H54 (cell line): ENCODE results near the gene FCN3.

Experiments
- DNase-seq: peaks from one replicate; pipeline ENCODE4 v3.0.0; 2011; ENCODE audit warnings: low spot score, mixed read lengths; ENCODE audit not compliant: insufficient read length
- FAIRE-seq: peaks from 3 replicates; lab custom pipeline; 2011; peaks lifted over from hg19 to GRCh38; lab: Jason Lieb, UNC
- POLR2A ChIP-seq: IDR thresholded peaks from 2 replicates; pipeline ENCODE4 v1.6.1; 2011; ENCODE audit warnings: low read depth, mild to moderate bottlenecking, low read length

The FCN3 gene

GRCh38 chr1:27405074-27405473 is 30.4 kb upstream of the FCN3 start:
- DNase-seq (no peak), FAIRE-seq (no peak)
- no peak for TF ChIP-seq POLR2A

- FAIRE-seq (no peak), DNase-seq (no peak)
- TF ChIP-seq POLR2A, result no peak
Observed at GRCh38 chr1:27403931-27404330, 29.3 kb upstream of the FCN3 start.

DNA sequence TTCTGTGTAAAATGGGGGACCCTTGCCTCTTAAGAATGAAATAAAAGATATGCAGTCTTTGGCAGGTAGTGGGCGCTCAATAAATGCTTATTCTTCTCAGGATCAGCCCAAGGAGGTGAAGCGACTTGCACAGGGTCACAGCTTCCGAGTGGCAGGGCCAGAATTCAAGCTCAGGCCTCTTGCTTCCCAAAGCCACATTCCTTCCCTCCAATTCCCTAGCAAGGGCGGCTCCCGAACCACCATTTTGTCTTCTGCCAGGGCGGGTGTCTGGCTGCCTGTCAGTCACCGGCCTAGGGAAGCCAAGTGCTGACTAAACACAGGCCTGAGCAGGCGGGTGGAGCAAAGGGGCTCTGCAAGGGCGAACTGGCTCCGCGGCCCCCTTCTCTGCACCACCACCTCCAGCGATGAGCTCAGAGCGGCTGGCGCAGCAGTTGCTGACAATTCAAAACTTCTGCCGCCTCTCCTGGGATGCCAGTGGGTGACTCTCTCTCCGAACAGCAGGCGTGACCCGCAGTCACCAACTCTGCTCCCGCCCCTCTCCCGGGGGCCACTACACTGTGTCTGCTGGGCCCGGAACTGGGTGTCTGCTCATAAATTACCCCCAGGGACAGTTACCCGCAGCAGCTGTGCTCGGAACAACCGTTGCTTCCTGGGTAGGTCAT is 28.6 kb upstream of the FCN3 start:
- FAIRE-seq, result no peak
- DNase-seq, result no peak
- no peak for TF ChIP-seq POLR2A

DNA sequence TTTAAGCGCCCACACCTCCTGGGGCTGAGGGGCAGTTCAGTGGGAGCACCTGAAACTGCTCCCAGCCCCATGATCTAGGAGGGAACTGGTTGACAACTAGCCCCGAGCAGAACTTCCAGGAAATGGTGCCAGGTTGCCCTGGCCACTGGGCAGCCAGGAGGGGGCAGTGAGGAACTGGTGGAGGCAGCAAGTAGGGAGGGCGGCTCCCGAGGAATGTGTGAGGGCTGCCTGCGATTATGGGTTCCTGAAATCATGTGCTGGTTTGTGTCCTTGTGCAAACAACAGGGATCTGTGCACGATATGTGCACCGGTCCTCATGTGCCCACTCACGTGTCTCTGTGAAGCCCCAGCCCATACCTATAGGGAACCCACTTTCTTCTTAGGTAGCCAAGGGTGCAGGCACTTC is 27.7 kb upstream of the FCN3 start:
- FAIRE-seq, result no peak

GRCh38 chr1:27400963-27401341 is 26.3 kb upstream of the FCN3 start:
- no peak for DNase-seq
- FAIRE-seq, result no peak
- no peak for TF ChIP-seq POLR2A

More for the DNA sequence above, 27.7 kb upstream of the FCN3 start:
- DNase-seq, result no peak
- TF ChIP-seq POLR2A, result no peak

GRCh38 chr1:27400082-27400962 is 25.7 kb upstream of the FCN3 start:
- no peak for DNase-seq
- no peak for TF ChIP-seq POLR2A
- no peak for FAIRE-seq

GRCh38 chr1:27399251-27400025 is 24.8 kb upstream of the FCN3 start:
- DNase-seq, result no peak
- no peak for FAIRE-seq
- no peak for TF ChIP-seq POLR2A

GRCh38 chr1:27398405-27399149 is 24.0 kb upstream of the FCN3 start:
- FAIRE-seq (no peak), DNase-seq (no peak)
- TF ChIP-seq POLR2A, result no peak

DNA sequence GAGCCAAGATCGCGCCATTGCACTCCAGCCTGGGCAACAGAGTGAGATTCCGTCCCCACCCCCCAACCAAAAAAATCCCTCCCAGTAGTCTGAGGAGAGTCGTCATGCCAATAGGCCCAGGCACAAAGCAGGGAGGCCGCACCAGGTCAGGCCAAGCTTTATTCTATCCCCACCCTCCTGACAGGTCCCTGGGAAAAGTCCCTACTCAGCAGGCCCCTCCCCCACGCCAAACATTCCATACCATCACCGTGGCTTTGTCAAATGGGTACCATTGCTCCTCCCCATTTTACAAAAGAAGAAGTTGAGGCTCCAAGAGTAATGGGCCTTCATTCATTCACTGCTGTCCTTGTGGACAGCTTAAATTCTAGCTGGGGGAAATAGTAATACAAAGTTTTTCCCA is 23.1 kb upstream of the FCN3 start:
- no peak for FAIRE-seq
- no peak for DNase-seq
- TF ChIP-seq POLR2A, result no peak

GRCh38 chr1:27397110-27397509 is 22.5 kb upstream of the FCN3 start:
- no peak for FAIRE-seq
- DNase-seq, result no peak
- no peak for TF ChIP-seq POLR2A

DNA sequence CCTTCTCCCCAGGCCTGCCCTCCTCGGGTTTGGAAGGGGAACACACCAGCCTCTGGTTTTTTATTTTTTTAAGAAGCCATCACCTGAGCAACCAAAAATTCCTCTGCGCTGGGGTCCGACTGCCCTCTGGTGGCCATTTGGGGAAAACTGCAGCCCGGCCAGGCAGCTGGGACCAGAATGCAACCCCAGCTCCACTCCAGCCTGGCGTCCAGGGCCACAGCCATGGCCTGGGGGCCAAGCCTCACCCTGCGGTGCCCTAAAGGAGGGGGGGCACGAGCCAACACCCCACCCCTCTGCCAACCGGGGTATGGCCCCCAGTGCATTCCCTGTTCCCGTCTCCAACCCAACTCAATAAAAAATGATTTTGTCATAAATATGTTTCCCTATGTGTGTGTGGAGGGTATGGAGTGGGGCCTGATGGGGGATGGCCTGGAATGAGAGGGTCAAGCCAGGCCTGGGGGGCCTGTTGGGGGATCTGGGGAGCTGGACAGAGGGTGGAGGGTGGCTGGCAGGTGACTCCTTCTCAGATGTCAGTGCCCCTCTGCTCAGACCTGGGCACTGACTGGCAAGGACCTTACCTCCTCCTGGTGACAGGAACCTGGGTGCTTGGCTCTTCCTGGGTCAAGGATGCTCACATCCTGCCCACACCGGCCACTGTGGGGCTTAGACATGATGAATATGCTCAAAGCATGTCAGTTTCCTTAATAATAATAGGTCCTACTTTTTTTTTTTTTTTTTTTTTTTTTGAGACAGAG is 21.0 kb upstream of the FCN3 start:
- FAIRE-seq, result no peak
- no peak for TF ChIP-seq POLR2A
- peak; percentile 63 for DNase-seq

- DNase-seq, result no peak
- no peak for TF ChIP-seq POLR2A
- FAIRE-seq, result no peak
Observed at GRCh38 chr1:27394925-27395324, 20.3 kb upstream of the FCN3 start.

GRCh38 chr1:27394282-27394658 is 19.6 kb upstream of the FCN3 start:
- FAIRE-seq (no peak), DNase-seq (no peak)
- TF ChIP-seq POLR2A, result no peak
